Measurements from ENCODE around the gene OR10P1.

GRCh38 chr12:55685671-55686070 is 49.0 kb downstream of the OR10P1 start:
- TF ChIP-seq, protein P1, sequence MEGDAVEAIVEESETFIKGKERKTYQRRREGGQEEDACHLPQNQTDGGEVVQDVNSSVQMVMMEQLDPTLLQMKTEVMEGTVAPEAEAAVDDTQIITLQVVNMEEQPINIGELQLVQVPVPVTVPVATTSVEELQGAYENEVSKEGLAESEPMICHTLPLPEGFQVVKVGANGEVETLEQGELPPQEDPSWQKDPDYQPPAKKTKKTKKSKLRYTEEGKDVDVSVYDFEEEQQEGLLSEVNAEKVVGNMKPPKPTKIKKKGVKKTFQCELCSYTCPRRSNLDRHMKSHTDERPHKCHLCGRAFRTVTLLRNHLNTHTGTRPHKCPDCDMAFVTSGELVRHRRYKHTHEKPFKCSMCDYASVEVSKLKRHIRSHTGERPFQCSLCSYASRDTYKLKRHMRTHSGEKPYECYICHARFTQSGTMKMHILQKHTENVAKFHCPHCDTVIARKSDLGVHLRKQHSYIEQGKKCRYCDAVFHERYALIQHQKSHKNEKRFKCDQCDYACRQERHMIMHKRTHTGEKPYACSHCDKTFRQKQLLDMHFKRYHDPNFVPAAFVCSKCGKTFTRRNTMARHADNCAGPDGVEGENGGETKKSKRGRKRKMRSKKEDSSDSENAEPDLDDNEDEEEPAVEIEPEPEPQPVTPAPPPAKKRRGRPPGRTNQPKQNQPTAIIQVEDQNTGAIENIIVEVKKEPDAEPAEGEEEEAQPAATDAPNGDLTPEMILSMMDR (IDR thresholded peaks at IDR 0.05) = no peak
- no peak for TF ChIP-seq POLR2A (IDR thresholded peaks at IDR 0.05)

All from adrenal gland (tissue), 5 donors.